ENCODE data around the gene NRTN.

DNA sequence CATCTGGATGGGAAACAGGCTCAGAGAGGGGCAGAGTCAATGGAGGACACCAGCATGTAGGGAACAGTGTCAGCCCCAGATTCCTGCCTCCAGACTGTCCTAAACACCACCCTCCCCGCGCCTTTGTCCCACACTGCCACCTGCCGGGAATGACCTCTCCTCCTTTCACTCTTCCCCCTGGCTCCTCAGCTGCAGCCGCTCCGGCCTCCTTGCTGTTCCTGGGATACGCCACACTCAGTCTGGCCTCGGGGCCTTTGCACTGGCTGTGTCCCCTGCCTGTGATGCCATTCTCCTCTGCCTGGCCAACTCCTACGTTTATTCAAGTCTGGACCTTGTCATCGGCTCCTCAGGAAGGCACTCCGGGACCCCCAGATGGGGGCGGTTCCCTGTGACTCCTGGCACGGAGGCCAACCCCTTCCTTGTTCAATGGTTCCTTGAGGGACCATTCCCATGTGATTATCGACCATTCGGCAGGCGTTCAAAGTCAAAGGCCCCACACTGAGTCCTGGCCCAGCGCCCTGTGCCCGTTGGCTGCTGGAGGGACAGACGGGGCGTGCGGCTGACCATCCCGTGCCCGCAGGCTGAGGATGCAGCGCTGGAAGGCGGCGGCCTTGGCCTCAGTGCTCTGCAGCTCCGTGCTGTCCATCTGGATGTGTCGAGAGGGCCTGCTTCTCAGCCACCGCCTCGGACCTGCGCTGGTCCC is 18.9 kb downstream of the NRTN start:
- TF ChIP-seq, protein P1, sequence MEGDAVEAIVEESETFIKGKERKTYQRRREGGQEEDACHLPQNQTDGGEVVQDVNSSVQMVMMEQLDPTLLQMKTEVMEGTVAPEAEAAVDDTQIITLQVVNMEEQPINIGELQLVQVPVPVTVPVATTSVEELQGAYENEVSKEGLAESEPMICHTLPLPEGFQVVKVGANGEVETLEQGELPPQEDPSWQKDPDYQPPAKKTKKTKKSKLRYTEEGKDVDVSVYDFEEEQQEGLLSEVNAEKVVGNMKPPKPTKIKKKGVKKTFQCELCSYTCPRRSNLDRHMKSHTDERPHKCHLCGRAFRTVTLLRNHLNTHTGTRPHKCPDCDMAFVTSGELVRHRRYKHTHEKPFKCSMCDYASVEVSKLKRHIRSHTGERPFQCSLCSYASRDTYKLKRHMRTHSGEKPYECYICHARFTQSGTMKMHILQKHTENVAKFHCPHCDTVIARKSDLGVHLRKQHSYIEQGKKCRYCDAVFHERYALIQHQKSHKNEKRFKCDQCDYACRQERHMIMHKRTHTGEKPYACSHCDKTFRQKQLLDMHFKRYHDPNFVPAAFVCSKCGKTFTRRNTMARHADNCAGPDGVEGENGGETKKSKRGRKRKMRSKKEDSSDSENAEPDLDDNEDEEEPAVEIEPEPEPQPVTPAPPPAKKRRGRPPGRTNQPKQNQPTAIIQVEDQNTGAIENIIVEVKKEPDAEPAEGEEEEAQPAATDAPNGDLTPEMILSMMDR (conservative IDR thresholded peaks at IDR 0.05; ENCODE audit: low read depth, low read length) = peak; percentile 69
- TF ChIP-seq EZH2 (IDR thresholded peaks at IDR 0.05; ENCODE audit: low read length, unreplicated experiment) = no peak
